SW 1271 (cell line): ENCODE data around the gene ZBED5.
"Not testable (repeated sequence)": the region's sequence is repeated elsewhere in the genome, so short reads cannot be mapped to it uniquely, and the experiment has no call there.

ENCODE experiments used
- DNase-seq, 2 experiments: peaks; one replicate each; lab custom pipeline; 2025; lab: John Stamatoyannopoulos, UW

The ZBED5 gene

GRCh38 chr11:10857709-10858438 is at the start of gene ZBED5:
Gene ZBED5, minus strand, starts transcription at chr11:10858053. Its CDS starts 3,108 bp downstream, at chr11:10854945.
- peak; percentile 88 to 96 for DNase-seq

DNA sequence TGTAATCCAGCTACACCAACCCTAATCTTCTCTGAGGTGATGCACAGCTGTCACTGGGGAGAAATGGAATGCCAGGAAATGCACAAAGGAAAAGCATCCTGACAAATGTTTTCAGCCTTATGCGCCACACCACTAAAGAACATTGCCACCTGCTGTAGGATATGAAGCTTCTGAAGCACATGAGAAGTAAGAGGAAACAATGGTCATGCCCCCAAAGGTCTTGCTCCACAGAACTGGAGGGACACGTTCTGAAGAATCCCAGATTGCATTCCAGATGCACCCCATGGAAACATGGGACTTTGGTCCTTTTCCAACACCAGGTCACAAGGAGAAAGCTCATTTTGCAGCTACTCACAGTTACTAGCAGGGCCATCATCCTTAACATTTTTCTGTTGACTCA is 48.7 kb upstream of the ZBED5 start:
- DNase-seq, result peak in 1 of 2 experiments; percentile 50

DNA sequence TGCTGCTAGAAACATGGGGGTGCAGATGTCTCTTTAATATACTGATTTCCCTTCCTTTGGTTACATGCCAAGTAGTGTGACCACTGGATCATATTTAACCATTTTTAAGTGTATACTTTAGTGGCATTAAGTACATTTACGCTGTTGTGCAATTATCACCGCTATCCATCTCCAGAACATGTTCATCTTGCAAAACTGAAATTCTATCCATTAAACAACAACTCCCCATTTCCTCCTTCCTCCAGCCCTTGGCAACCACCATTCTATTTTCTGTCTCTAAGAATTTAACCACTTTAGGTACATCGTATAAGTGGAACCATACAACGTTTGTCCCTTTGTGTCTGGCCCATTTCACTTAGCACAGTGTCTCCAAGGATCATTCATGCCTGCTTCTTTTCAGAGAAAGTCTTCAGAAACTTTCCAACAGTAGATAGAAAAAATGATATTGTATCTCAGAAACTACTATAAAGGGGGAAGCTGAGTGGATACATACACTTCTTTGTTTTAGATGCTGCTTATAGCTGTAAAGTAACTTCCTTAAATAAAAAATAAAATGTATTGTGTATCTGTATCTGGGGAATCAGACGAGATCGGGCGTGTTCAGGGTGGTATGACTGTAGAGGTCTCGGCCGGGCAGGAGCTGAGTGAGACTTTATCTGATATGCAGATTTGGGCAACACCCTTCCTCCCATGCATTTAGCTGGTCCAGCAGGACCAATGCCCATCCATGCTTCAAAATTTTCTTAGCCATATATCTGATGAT is 44.6 kb upstream of the ZBED5 start:
- no peak for DNase-seq

- peak in 1 of 2 experiments; percentile 68 for DNase-seq
Observed at GRCh38 chr11:10900681-10901415, 43.0 kb upstream of the ZBED5 start.

DNA sequence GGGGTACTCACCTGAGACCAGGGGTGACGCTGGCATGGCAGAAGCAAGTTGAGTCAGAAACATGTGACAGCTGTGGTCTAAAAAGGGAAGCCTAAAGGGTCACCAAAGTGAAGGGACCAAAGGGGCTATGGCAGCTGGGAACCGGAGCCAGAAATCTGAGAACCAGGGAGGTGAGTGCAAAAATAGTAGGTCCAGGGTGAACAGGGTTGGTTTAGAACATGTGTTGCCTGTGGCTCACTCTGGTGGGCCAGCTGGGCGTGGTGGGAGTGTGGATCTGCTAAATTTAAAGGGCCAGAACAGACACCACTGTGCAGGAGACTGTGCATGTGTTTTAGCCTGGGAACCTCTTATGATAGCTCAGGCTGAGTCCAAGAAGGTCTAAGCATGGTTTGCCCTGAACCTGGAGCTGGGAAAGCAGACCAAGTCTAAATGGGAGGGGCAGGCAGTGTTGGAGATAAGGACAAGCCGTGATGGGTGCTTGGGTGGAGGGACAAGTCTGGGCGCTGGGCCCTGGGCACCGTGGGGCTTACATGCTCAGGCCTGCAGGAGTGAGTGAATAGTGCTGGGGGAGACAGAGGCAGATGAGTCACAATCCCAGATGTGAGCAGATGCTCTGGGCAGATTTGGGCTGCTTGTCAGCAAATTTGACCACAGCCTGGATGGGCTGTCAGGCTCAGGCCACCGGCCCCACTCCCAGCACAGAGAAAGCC is 41.4 kb upstream of the ZBED5 start:
- DNase-seq, result peak in 1 of 2 experiments; percentile 69

- no peak for DNase-seq
Observed at GRCh38 chr11:10898763-10899025, 40.8 kb upstream of the ZBED5 start.

GRCh38 chr11:10898003-10898762 is 40.3 kb upstream of the ZBED5 start:
- DNase-seq, result no peak

DNA sequence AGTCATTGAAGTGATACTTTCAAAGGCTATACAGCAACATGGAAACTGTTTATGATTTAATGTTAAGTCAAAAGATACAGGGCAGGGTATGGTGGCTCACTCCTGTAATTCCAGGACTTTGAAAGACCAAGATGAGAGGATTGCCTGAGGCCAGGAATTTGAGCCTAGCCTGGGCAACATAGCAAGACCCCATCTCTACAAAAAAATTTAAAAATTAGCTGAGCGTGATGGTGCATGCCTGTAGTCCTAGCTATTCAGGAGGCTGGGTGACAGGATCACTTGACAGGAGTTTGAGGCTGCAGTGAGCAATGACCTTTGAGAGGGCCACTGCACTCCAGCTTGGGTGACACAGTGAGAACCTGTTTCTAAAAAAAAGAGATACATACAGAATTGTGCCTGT is 39.3 kb upstream of the ZBED5 start:
- no peak for DNase-seq

- no peak for DNase-seq
Observed at GRCh38 chr11:10896493-10896892, 38.6 kb upstream of the ZBED5 start.

DNA sequence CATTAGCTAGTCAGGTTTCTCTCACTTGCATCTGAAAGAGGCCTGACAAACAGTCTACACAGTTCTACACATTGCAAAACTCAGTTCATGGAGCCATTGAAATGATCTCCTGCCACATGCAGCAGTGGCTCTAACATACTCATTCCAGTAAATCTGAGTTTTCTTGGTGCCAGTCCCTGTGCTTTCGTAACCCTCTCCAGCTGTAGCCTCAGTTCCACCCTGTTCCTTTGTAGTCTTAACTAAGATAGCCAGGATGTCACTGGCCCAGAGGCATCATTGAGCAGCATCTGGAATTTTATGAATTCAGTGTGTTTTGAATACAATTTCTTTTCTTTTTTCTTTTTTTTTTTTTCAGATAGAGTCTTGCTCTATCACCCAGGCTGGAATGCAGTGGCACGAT is 37.4 kb upstream of the ZBED5 start:
- DNase-seq, result no peak

DNA sequence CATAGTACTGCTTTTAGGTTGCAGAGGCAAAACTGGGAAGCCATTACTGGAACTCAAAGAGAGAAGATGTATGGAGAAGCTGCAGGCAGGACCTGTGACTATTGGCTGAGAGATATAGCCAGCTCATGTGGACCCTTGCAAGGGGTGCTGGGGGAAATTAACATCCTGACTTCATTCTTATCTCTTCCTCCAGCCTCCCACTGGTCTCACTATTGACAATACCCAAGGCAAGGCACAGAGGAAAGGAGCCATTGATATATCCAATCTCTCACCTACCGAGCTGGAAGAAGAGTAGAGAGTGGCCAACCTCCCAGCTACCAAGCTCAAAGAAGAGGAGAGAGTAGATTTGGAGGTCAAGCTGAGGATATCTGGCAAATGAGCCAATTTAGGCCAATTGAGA is 36.8 kb upstream of the ZBED5 start:
- DNase-seq, result no peak

DNA sequence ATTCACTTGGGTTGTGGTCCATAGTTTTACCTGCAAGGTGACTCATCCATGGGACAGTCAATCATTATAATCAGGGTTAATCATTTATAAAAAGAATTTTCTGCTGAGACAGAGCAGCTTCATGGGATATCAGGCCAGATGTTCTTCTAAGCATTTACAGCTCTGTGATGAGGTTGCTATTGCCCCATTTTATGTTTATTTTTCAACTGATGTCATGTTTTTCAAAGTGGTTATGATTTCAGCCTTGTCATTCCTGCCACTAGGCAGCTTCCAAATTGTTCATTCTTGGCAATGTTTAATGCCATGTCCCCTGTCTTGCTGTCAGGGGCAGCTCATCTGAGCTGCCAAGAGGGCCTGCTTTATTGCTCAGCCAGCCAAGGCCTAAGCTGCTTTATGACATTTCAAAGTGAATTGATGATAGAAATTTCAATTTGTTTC is 35.9 kb upstream of the ZBED5 start:
- DNase-seq, result no peak

- no peak for DNase-seq
Observed at GRCh38 chr11:10892250-10892649, 34.4 kb upstream of the ZBED5 start.

DNA sequence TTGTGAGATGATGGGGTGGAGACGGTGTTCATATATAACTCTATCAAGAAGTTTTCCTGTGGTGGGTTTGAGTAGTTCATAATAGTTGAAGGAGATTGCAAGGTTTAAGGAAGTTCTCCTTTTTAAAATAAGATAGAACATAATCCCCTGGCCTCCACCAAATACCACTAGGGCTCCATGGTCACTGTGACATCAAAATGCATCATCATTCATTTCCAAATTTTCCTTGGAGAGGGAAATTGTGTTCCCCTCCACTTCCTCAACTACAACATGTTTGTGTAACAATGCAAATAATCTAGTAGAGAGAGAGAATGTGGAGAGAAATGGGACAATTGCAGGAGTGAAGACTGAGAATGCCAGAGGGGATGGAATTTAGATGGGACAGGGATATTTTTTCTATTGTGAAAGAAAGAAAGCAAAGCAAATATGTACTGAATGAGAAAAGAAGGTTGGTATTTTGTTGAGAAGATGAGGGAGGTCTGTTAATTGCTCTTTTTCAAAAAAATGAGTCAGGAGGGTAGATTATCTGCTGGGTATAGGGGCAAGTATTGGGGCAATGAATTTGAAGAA is 33.4 kb upstream of the ZBED5 start:
- DNase-seq, result no peak

DNA sequence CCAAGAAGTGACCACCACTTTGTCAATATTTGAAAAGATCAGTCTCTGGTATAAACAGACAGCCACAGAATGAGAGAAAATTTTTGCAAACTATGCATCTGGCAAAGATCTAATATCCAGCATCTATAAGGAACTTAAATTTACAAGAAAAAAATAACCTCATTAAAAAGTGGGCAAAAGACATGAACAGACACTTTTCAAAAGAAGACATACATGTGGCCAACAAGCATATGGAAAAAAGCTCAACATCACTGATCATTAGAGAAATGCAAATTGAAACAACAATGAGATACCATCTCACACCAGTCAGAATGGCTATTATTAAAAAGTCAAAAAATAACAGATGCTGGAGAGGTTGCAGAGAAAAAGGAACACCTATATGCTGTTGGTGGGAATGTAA is 32.2 kb upstream of the ZBED5 start:
- DNase-seq, result not testable (repeated sequence)

GRCh38 chr11:10887307-10887706 is 29.5 kb upstream of the ZBED5 start:
- DNase-seq, result no peak

GRCh38 chr11:10886652-10887250 is 28.9 kb upstream of the ZBED5 start:
- DNase-seq, result no peak

- no peak for DNase-seq
Observed at GRCh38 chr11:10885703-10886363, 28.0 kb upstream of the ZBED5 start.

GRCh38 chr11:10884292-10884691 is 26.4 kb upstream of the ZBED5 start:
- DNase-seq, result not testable (repeated sequence)

GRCh38 chr11:10881892-10882291 is 24.0 kb upstream of the ZBED5 start:
- no peak for DNase-seq
